Memory B cell (primary cell): ENCODE data around the gene SLC25A43.
A peak's percentile ranks its signal among the peaks of the same experiment; 100 is the strongest.
"Not testable (repeated sequence)": the region's sequence is repeated elsewhere in the genome, so short reads cannot be mapped to it uniquely, and the experiment has no call there.

ENCODE experiments used
- ATAC-seq: fragments of 150-1000 bp; cut with Tn5 transposase; 2 replicates; pipeline ENCODE4 v1.10.0; 2021; ENCODE audit warnings: low read depth, mild to moderate bottlenecking, moderate library complexity
- DNase-seq, 2 donors: peaks; one replicate each; pipeline ENCODE4 v3.0.0; 2022; ENCODE audit warnings: low spot score in 2 of 2
- H3K27ac Mint-ChIP-seq: one replicate; pipeline ENCODE4 v1.8.0; 2022; ENCODE audit warnings: mild to moderate bottlenecking, moderate library complexity, mixed read lengths
- H3K27me3 Mint-ChIP-seq: one replicate; pipeline ENCODE4 v1.8.0; 2022; ENCODE audit warnings: mixed read lengths
- H3K36me3 Mint-ChIP-seq: one replicate; pipeline ENCODE4 v1.8.0; 2022; ENCODE audit warnings: mild to moderate bottlenecking, mixed read lengths
- H3K4me1 Mint-ChIP-seq: one replicate; pipeline ENCODE4 v1.8.0; 2022; ENCODE audit warnings: mixed read lengths
- H3K4me3 Mint-ChIP-seq: one replicate; pipeline ENCODE4 v1.8.0; 2022; ENCODE audit warnings: mild to moderate bottlenecking, moderate library complexity, mixed read lengths
- H3K9me3 Mint-ChIP-seq: one replicate; pipeline ENCODE4 v1.8.0; 2022; ENCODE audit warnings: mixed read lengths

Gene SLC25A43

GRCh38 chrX:119419898-119420297, 20.8 kb downstream of the SLC25A43 start:
- DNase-seq (no peak), ATAC-seq (no peak)
- H3K4me1 Mint-ChIP-seq = no peaks in the 10 kb centered on the region
- no peaks in the 10 kb centered on the region for H3K27me3 Mint-ChIP-seq
- peaks cover 10% of the 10 kb centered on the region for H3K36me3 Mint-ChIP-seq
- H3K27ac Mint-ChIP-seq = no peak overlapping the region
- H3K9me3 Mint-ChIP-seq = no peaks in the 10 kb centered on the region
- H3K4me3 Mint-ChIP-seq = no peak overlapping the region

GRCh38 chrX:119421016-119421705, 22.0 kb downstream of the SLC25A43 start:
- Mint-ChIP-seq H3K27me3 (no peaks in the 10 kb centered on the region), H3K4me1 (peaks cover 7% of the 10 kb centered on the region), H3K27ac (no peak overlapping the region), H3K4me3 (no peak overlapping the region), H3K9me3 (no peaks in the 10 kb centered on the region), H3K36me3 (peaks cover 10% of the 10 kb centered on the region)
- ATAC-seq = no peak
- DNase-seq = no peak

- Mint-ChIP-seq H3K4me3 (no peak overlapping the region), H3K27ac (no peak overlapping the region), H3K36me3 (peaks cover 10% of the 10 kb centered on the region), H3K4me1 (peaks cover 18% of the 10 kb centered on the region), H3K27me3 (no peaks in the 10 kb centered on the region), H3K9me3 (no peaks in the 10 kb centered on the region)
- DNase-seq (no peak), ATAC-seq (no peak)
Observed at GRCh38 chrX:119423631-119424030, 24.5 kb downstream of the SLC25A43 start.

GRCh38 chrX:119424999-119425398, 25.9 kb downstream of the SLC25A43 start:
- Mint-ChIP-seq H3K27ac (peak overlapping the region; percentile 68), H3K4me1 (peaks cover 18% of the 10 kb centered on the region), H3K9me3 (no peaks in the 10 kb centered on the region), H3K27me3 (no peaks in the 10 kb centered on the region), H3K36me3 (peaks cover 6% of the 10 kb centered on the region), H3K4me3 (no peak overlapping the region)
- DNase-seq (no peak), ATAC-seq (no peak)

- no peaks in the 10 kb centered on the region for H3K27me3 Mint-ChIP-seq
- H3K27ac Mint-ChIP-seq = peak overlapping the region; percentile 18
- DNase-seq = peak; percentile 10 to 13
- peaks cover 18% of the 10 kb centered on the region for H3K4me1 Mint-ChIP-seq
- ATAC-seq = peak; percentile 92
- H3K4me3 Mint-ChIP-seq = peak overlapping the region; percentile 65
- no peaks in the 10 kb centered on the region for H3K9me3 Mint-ChIP-seq
- H3K36me3 Mint-ChIP-seq = peaks cover 4% of the 10 kb centered on the region
Observed at GRCh38 chrX:119427024-119427794, 28.1 kb downstream of the SLC25A43 start.

- Mint-ChIP-seq H3K36me3 (no peaks in the 10 kb centered on the region), H3K27me3 (no peaks in the 10 kb centered on the region), H3K4me1 (peaks cover 18% of the 10 kb centered on the region), H3K27ac (peak overlapping the region; percentile 18), H3K4me3 (peak overlapping the region; percentile 14), H3K9me3 (no peaks in the 10 kb centered on the region)
- no peak for DNase-seq
- ATAC-seq = no peak
Observed at GRCh38 chrX:119427795-119428185, 28.7 kb downstream of the SLC25A43 start.

GRCh38 chrX:119429471-119429870, 30.3 kb downstream of the SLC25A43 start:
- H3K27me3 Mint-ChIP-seq = no peaks in the 10 kb centered on the region
- no peak overlapping the region for H3K27ac Mint-ChIP-seq
- H3K36me3 Mint-ChIP-seq = peaks cover 8% of the 10 kb centered on the region
- H3K4me1 Mint-ChIP-seq = peaks cover 18% of the 10 kb centered on the region
- DNase-seq = no peak
- no peak overlapping the region for H3K4me3 Mint-ChIP-seq
- ATAC-seq = no peak
- H3K9me3 Mint-ChIP-seq = no peaks in the 10 kb centered on the region

- not testable (repeated sequence) for H3K9me3 Mint-ChIP-seq, H3K4me3 Mint-ChIP-seq, H3K36me3 Mint-ChIP-seq, H3K4me1 Mint-ChIP-seq, H3K27me3 Mint-ChIP-seq, H3K27ac Mint-ChIP-seq, DNase-seq, ATAC-seq
Observed at GRCh38 chrX:119441295-119441694, 42.2 kb downstream of the SLC25A43 start.

GRCh38 chrX:119442286-119442685, 43.1 kb downstream of the SLC25A43 start:
- Mint-ChIP-seq H3K4me3 (no peak overlapping the region), H3K4me1 (no peaks in the 10 kb centered on the region)

GRCh38 chrX:119453202-119453601, 54.1 kb downstream of the SLC25A43 start:
- H3K27me3 Mint-ChIP-seq = no peaks in the 10 kb centered on the region
- no peak overlapping the region for H3K4me3 Mint-ChIP-seq
- DNase-seq (no peak), ATAC-seq (no peak)
- no peaks in the 10 kb centered on the region for H3K4me1 Mint-ChIP-seq
- peaks cover 8% of the 10 kb centered on the region for H3K36me3 Mint-ChIP-seq
- H3K9me3 Mint-ChIP-seq = no peaks in the 10 kb centered on the region
- no peak overlapping the region for H3K27ac Mint-ChIP-seq

More at GRCh38 chrX:119442286-119442685, 43.1 kb downstream of the SLC25A43 start:
- DNase-seq = no peak
- no peak for ATAC-seq
- Mint-ChIP-seq H3K9me3 (no peaks in the 10 kb centered on the region), H3K27ac (no peak overlapping the region), H3K36me3 (no peaks in the 10 kb centered on the region), H3K27me3 (no peaks in the 10 kb centered on the region)

- Mint-ChIP-seq H3K27me3 (no peaks in the 10 kb centered on the region), H3K27ac (no peak overlapping the region), H3K4me1 (no peaks in the 10 kb centered on the region), H3K36me3 (peaks cover 8% of the 10 kb centered on the region), H3K4me3 (no peak overlapping the region), H3K9me3 (no peaks in the 10 kb centered on the region)
- DNase-seq (no peak), ATAC-seq (no peak)
Observed at GRCh38 chrX:119455264-119455663, 56.1 kb downstream of the SLC25A43 start.

GRCh38 chrX:119459181-119459580, 60.0 kb downstream of the SLC25A43 start:
- DNase-seq (no peak), ATAC-seq (no peak)
- Mint-ChIP-seq H3K4me3 (no peak overlapping the region), H3K36me3 (peaks cover 2% of the 10 kb centered on the region), H3K27me3 (no peaks in the 10 kb centered on the region), H3K4me1 (no peaks in the 10 kb centered on the region), H3K27ac (no peak overlapping the region), H3K9me3 (no peaks in the 10 kb centered on the region)

- H3K9me3 Mint-ChIP-seq = no peaks in the 10 kb centered on the region
- no peak overlapping the region for H3K27ac Mint-ChIP-seq
- peaks cover 4% of the 10 kb centered on the region for H3K4me1 Mint-ChIP-seq
- ATAC-seq (no peak), DNase-seq (no peak)
- H3K4me3 Mint-ChIP-seq = no peak overlapping the region
- no peaks in the 10 kb centered on the region for H3K27me3 Mint-ChIP-seq
- H3K36me3 Mint-ChIP-seq = no peaks in the 10 kb centered on the region
Observed at GRCh38 chrX:119465555-119465954, 66.4 kb downstream of the SLC25A43 start.

- H3K36me3 Mint-ChIP-seq = peaks cover 3% of the 10 kb centered on the region
- no peak overlapping the region for H3K4me3 Mint-ChIP-seq
- H3K27me3 Mint-ChIP-seq = no peaks in the 10 kb centered on the region
- peaks cover 4% of the 10 kb centered on the region for H3K4me1 Mint-ChIP-seq
- ATAC-seq (no peak), DNase-seq (no peak)
- H3K9me3 Mint-ChIP-seq = no peaks in the 10 kb centered on the region
- H3K27ac Mint-ChIP-seq = no peak overlapping the region
Observed at GRCh38 chrX:119466970-119467369, 67.8 kb downstream of the SLC25A43 start.
